B cell (primary cell): ENCODE data around the gene CBX7. TPM values are rescaled to one million over a fixed set of nuclear protein-coding genes. Genes with fewer than 3 reads are reported as not detected.

Source experiments
- ATAC-seq: fragments of 200-7000 bp; cut with Tn5 transposase; one replicate; pipeline ENCODE4 v1.10.0; 2021; ENCODE audit warnings: low read depth, mild to moderate bottlenecking, moderate number of reproducible peaks, moderate library complexity
- CTCF ChIA-PET: fragments of 350-600 bp; sonication (Branson Sonifier 250); formaldehyde crosslinking; loops from one replicate; lab custom pipeline; 2021; ENCODE audit warnings: antibody characterized with exemption, inconsistent platforms; lab: Charles Lee
- POLR2A ChIA-PET: fragments of 350-600 bp; sonication (Branson Sonifier 250); formaldehyde crosslinking; loops from one replicate; lab custom pipeline; 2021; ENCODE audit warnings: antibody characterized with exemption; lab: Charles Lee
- DNase-seq: peaks from one replicate; pipeline ENCODE4 v3.0.0; 2013
- H2AFZ ChIP-seq: 2 replicates; pipeline ENCODE4 v1.6.1; 2012; ENCODE audit warnings: mild to moderate bottlenecking, low read depth, low read length; ENCODE audit not compliant: insufficient read depth, poor library complexity, severe bottlenecking
- H3K27ac ChIP-seq, 2 donors: 1 replicate in 1 of 2; 2 replicates in 1 of 2; pipeline ENCODE4 v1.5.1; 2012 to 2013; ENCODE audit warnings: low read length in 2 of 2, mild to moderate bottlenecking in 2 of 2, moderate library complexity in 1 of 2
- H3K27me3 ChIP-seq, 4 experiments: fragments of 200-600 bp in 1 of 4; sonication (generic) in 1 of 4; replicated peaks in 1 of 4; 1 replicate in 2 of 4; 2 replicates in 2 of 4; pipeline versions ENCODE4 v1.6.1 to v1.7.0; 2013 to 2016; ENCODE audit warnings: low read length in 3 of 4, mild to moderate bottlenecking in 2 of 4, mixed read lengths in 1 of 4, moderate library complexity in 1 of 4; ENCODE audit not compliant: insufficient read depth in 4 of 4, control insufficient read depth in 3 of 4; ENCODE audit errors: control extremely low read depth in 1 of 4
- H3K36me3 ChIP-seq, 2 experiments: replicated peaks in 1 of 2; 1 replicate in 1 of 2; 2 replicates in 1 of 2; pipeline versions ENCODE4 v1.6.1 to v1.7.1; 2013; ENCODE audit warnings: low read length in 1 of 2; ENCODE audit not compliant: insufficient read depth in 2 of 2, control insufficient read depth in 1 of 2; ENCODE audit errors: control extremely low read depth in 1 of 2, extremely low read depth in 1 of 2
- H3K4me1 ChIP-seq, 2 donors: fragments of 200-600 bp in 1 of 2; sonication (generic) in 1 of 2; 1 replicate in 1 of 2; 2 replicates in 1 of 2; pipeline versions ENCODE4 v1.5.1 to v1.6.1; 2013 to 2017; ENCODE audit warnings: low read length in 2 of 2; ENCODE audit not compliant: control insufficient read depth in 2 of 2, insufficient read depth in 2 of 2
- H3K4me2 ChIP-seq: replicated peaks from 2 replicates; pipeline ENCODE3; 2012; ENCODE audit warnings: mild to moderate bottlenecking, low read depth, low read length; ENCODE audit not compliant: poor library complexity, severe bottlenecking
- H3K4me3 ChIP-seq, 5 experiments: fragments of 200-600 bp in 1 of 5; sonication (generic) in 1 of 5; 1 replicate in 3 of 5; 2 replicates in 2 of 5; pipeline versions ENCODE4 v1.5.1 to v1.7.0; 2011 to 2016; ENCODE audit warnings: low read length in 4 of 5, mild to moderate bottlenecking in 4 of 5, low read depth in 2 of 5, control low read depth in 1 of 5, moderate library complexity in 1 of 5; ENCODE audit not compliant: insufficient read depth in 1 of 5; ENCODE audit errors: control extremely low read depth in 1 of 5, extremely low read depth in 1 of 5
- H3K79me2 ChIP-seq: fragments of 200-600 bp; sonication (generic); one replicate; pipeline ENCODE4 v1.6.0; 2016; ENCODE audit warnings: low read length; ENCODE audit not compliant: control insufficient read depth, insufficient read depth
- H3K9ac ChIP-seq: fragments of 200-600 bp; sonication (generic); 2 replicates; pipeline ENCODE4 v1.6.1; 2017; ENCODE audit warnings: mild to moderate bottlenecking, low read length, moderate library complexity
- H3K9me3 ChIP-seq, 3 donors: one replicate each; pipeline versions ENCODE4 v1.6.1 to v1.7.1; 2013; ENCODE audit warnings: low read length in 2 of 3; ENCODE audit not compliant: control insufficient read depth in 2 of 3, insufficient read depth in 1 of 3; ENCODE audit errors: control extremely low read depth in 1 of 3
- H4K20me1 ChIP-seq: 2 replicates; pipeline ENCODE4 v1.6.0; 2012; ENCODE audit warnings: mild to moderate bottlenecking, low read length; ENCODE audit not compliant: insufficient read depth, control insufficient read depth, poor library complexity, severe bottlenecking
- H3K27ac Mint-ChIP-seq: one replicate; pipeline ENCODE4 v1.8.0; 2021; ENCODE audit warnings: mixed read lengths
- H3K27me3 Mint-ChIP-seq: one replicate; pipeline ENCODE4 v1.8.0; 2021; ENCODE audit warnings: mixed read lengths
- H3K4me1 Mint-ChIP-seq: one replicate; pipeline ENCODE4 v1.8.0; 2021; ENCODE audit warnings: mixed read lengths
- H3K4me3 Mint-ChIP-seq: one replicate; pipeline ENCODE4 v1.8.0; 2021; ENCODE audit warnings: mixed read lengths
- H3K9me3 Mint-ChIP-seq: one replicate; pipeline ENCODE4 v1.8.0; 2022; ENCODE audit warnings: mixed read lengths; ENCODE audit not compliant: insufficient read depth
- CTCF ChIP-seq: fragments of 200-600 bp; IDR thresholded peaks from one replicate; pipeline ENCODE4 v1.8.0; 2022; ENCODE audit warnings: antibody characterized with exemption, mild to moderate bottlenecking
- EZH2 ChIP-seq: IDR thresholded peaks from 2 replicates; pipeline ENCODE4 v1.6.1; 2012; ENCODE audit warnings: borderline replicate concordance, low read depth, mild to moderate bottlenecking, moderate library complexity, low read length; ENCODE audit not compliant: insufficient read depth, poor library complexity, severe bottlenecking
- WGBS: methylation state at CpG from one replicate; pipeline ENCODE4 v1.1.5; 2013; ENCODE audit warnings: missing lambda C conversion rate; ENCODE audit not compliant: insufficient coverage; 5-methylcytosine and 5-hydroxymethylcytosine counted together
- intact Hi-C: fragments of 100-400 bp; cut with micrococcal nuclease; formaldehyde crosslinking; loops from one replicate; pipeline ENCODE4 v1.10.0; 2022
- polyA plus RNA-seq: library from polyadenylated mRNA; depleted of rRNA; stranded (reverse); fragments of >200 nt; gene quantifications from 2 replicates; pipeline ENCODE4 v1.2.3, GENCODE V29; 2012
- total RNA-seq, 2 donors: library from RNA; stranded (reverse); fragments of 120-200 nt in 1 of 2; gene quantifications; 1 replicate in 1 of 2; 2 replicates in 1 of 2; pipeline versions ENCODE4 v1.2.3 to v1.2.4, GENCODE V29; 2013 to 2022

The CBX7 gene
- total and polyA plus RNA-seq, 2 donors (not counting 1 experiment from before 2014, with no cell fraction given): 83.6 to 141 TPM

- intact Hi-C loops: loop anchor here (5.0 kb wide), 1 partner anchor 249 kb away; no protein-coding TSS in a partner anchor
- Histone ChIP-seq H3K4me3 (peak overlapping the region; percentile 38 to 87 (median 85)), H3K27ac (peak overlapping the region; percentile 81 to 84)
These were observed 789 bp upstream of the CBX7 start for GRCh38 chr22:39153220-39153717.

More at GRCh38 chr22:39153220-39153717, 789 bp upstream of the CBX7 start:
- ATAC-seq: no peak
- Mint-ChIP-seq H3K27me3 (peaks cover 33% of the 10 kb centered on the region), H3K4me3 (peak overlapping the region; percentile 90), H3K9me3 (no peaks in the 10 kb centered on the region), H3K4me1 (peaks cover 37% of the 10 kb centered on the region), H3K27ac (peak overlapping the region; percentile 90)
- Histone ChIP-seq H3K4me2 (peak overlapping the region; percentile 98), H2AFZ (peak overlapping the region; percentile 97), H3K9ac (peak overlapping the region; percentile 88), H3K9me3 (no peaks in the 10 kb centered on the region), H4K20me1 (no peaks in the 10 kb centered on the region), H3K4me1 (peaks cover 45 to 47% of the 10 kb centered on the region in 2 donors), H3K79me2 (peaks cover 45% of the 10 kb centered on the region), H3K36me3 (peaks cover 0 to 17% of the 10 kb centered on the region in 2 experiments), H3K27me3 (peaks cover 0 to 14% (median 8%) of the 10 kb centered on the region in 4 experiments)
- WGBS: under 1% methylated on average over 42 of the region's 43 CpGs
- ChIA-PET CTCF (interaction anchor here (1.0 to 5.4 kb wide), 3 partner anchors 17 to 163 kb away, joined by 5 to 28 read pairs (median 13); no protein-coding TSS in a partner anchor), POLR2A (interaction anchor here (0.6 to 5.1 kb wide), 4 partner anchors 18 to 166 kb away, joined by 3 to 40 read pairs (median 6); partner anchors contain the start of gene RPL3)
- TF ChIP-seq EZH2 (no peak), CTCF (no peak)
- no peak for DNase-seq
